Stomach (tissue), 9 donors: ENCODE measurements around the gene CPNE9. TPM values are rescaled to one million over a fixed set of nuclear protein-coding genes. Genes with fewer than 3 reads are reported as not detected.
A peak's percentile ranks its signal among the peaks of the same experiment; 100 is the strongest.

ENCODE experiments used
- DNase-seq, 2 donors: peaks; one replicate each; pipeline versions ENCODE4 v3.0.0 to v3.0.0-alpha.2; 2013 to 2019
- H3K27ac ChIP-seq, 5 donors: fragments of 200-600 bp in 4 of 5; sonication (generic) in 4 of 5; one replicate each; pipeline ENCODE4 v1.5.1; 2013 to 2019; ENCODE audit warnings: mild to moderate bottlenecking in 1 of 5, moderate library complexity in 1 of 5
- H3K27me3 ChIP-seq, 3 donors: fragments of 200-600 bp; sonication (generic); one replicate each; pipeline ENCODE4 v1.5.1; 2017 to 2019; ENCODE audit warnings: mixed run types in 1 of 3
- H3K36me3 ChIP-seq, 4 donors: fragments of 200-600 bp; sonication (generic); 1 replicate in 3 of 4; 2 replicates in 1 of 4; pipeline ENCODE4 v1.5.1; 2016 to 2019
- H3K4me1 ChIP-seq, 4 donors: fragments of 200-600 bp; sonication (generic); one replicate each; pipeline ENCODE4 v1.5.1; 2016 to 2019
- H3K4me3 ChIP-seq, 4 donors: fragments of 200-600 bp; sonication (generic) in 3 of 4; one replicate each; pipeline ENCODE4 v1.5.1; 2016 to 2019; ENCODE audit warnings: mild to moderate bottlenecking in 1 of 4
- H3K9me3 ChIP-seq, 4 donors: fragments of 200-600 bp; sonication (generic); one replicate each; pipeline ENCODE4 v1.5.1; 2016 to 2019
- CTCF ChIP-seq, 7 experiments: fragments of 450-650 bp in 4 of 7; fragments of 200-600 bp in 3 of 7; sonication (generic) in 3 of 7; IDR thresholded peaks; one replicate each; pipeline ENCODE4 v1.5.1; 2016 to 2019; ENCODE audit warnings: antibody characterized with exemption in 7 of 7, control low read depth in 2 of 7, mild to moderate bottlenecking in 1 of 7
- EP300 ChIP-seq: sonication (generic); formaldehyde crosslinking; IDR thresholded peaks from one replicate; pipeline ENCODE4 v1.6.1; 2017; ENCODE audit warnings: antibody characterized with exemption
- POLR2A ChIP-seq, 4 donors: fragments of 450-650 bp; IDR thresholded peaks; one replicate each; pipeline ENCODE4 v1.6.1; 2016; ENCODE audit warnings: antibody characterized with exemption in 4 of 4, control low read depth in 2 of 4, mild to moderate bottlenecking in 1 of 4, moderate library complexity in 1 of 4
- POLR2AphosphoS5 ChIP-seq, 3 donors: sonication (generic); formaldehyde crosslinking; IDR thresholded peaks; one replicate each; pipeline ENCODE4 v1.6.1; 2016; ENCODE audit warnings: antibody characterized with exemption in 3 of 3
- WGBS, 5 donors: extraction: QIAGEN DNeasy Blood & Tissue Kit in 3 of 5; methylation state at CpG; one replicate each; pipeline versions ENCODE4 v1.1.5 to v1.1.7; 2013 to 2018; 5-methylcytosine and 5-hydroxymethylcytosine counted together
- intact Hi-C: fragments of 100-400 bp; cut with DNase I; formaldehyde crosslinking; loops from one replicate; pipeline ENCODE4 v1.15.1; 2023; ENCODE audit warnings: low total_unique reads
- polyA plus RNA-seq, 3 donors: library from polyadenylated mRNA; stranded (reverse); fragments of 200-250 nt; gene quantifications; one replicate each; pipeline ENCODE4 v1.2.3, GENCODE V29; 2013
- total RNA-seq, 5 donors: library from RNA; depleted of rRNA; stranded (reverse); fragments of >200 nt; gene quantifications; one replicate each; pipeline versions ENCODE4 v1.1.0 to v1.2.3, GENCODE V29; 2014 to 2016
- donor health status: healthy with polysubstance abuse.
- donor health status: Bipolar disorder and iron deficiency.
- donor health status: healthy.

CPNE9 gene
- total and polyA plus RNA-seq, 8 donors: 0.10 to 0.19 TPM; not detected in 6

- no peak for TF ChIP-seq POLR2A (IDR thresholded peaks at IDR 0.05)
- TF ChIP-seq POLR2AphosphoS5 (IDR thresholded peaks at IDR 0.05): no peak
- TF ChIP-seq CTCF (IDR thresholded peaks at IDR 0.05): no peak
- no peak for TF ChIP-seq EP300
- 29 to 34% (median 31%) methylated on average over 16 to 17 of the region's 17 CpGs for WGBS, 5 donors
- H3K4me3 ChIP-seq: peak overlapping the region; percentile 64 to 81 (median 70)
- H3K9me3 ChIP-seq: no peaks in the 10 kb centered on the region
- peaks cover 31 to 71% (median 67%) of the 10 kb centered on the region in 4 donors for H3K36me3 ChIP-seq
- peak overlapping the region; percentile 68 to 92 (median 89) for H3K27ac ChIP-seq
- H3K4me1 ChIP-seq: peaks cover 18 to 48% (median 36%) of the 10 kb centered on the region in 4 donors
- DNase-seq: peak in 1 of 2 donors; percentile 42
- H3K27me3 ChIP-seq: no peaks in the 10 kb centered on the region
- intact Hi-C loops: no loop called here
Observed at GRCh38 chr3:9750556-9751411, 47.2 kb downstream of the CPNE9 start.

GRCh38 chr3:9754678-9755077, 51.0 kb downstream of the CPNE9 start:
- peak overlapping the region in 4 of 5 donors; percentile 2 to 50 (median 35) for H3K27ac ChIP-seq
- intact Hi-C loops: no loop called here
- TF ChIP-seq EP300 (no peak), CTCF (IDR thresholded peaks at IDR 0.05) (no peak), POLR2A (IDR thresholded peaks at IDR 0.05) (no peak), POLR2AphosphoS5 (IDR thresholded peaks at IDR 0.05) (no peak)

GRCh38 chr3:9757427-9757826, 53.8 kb downstream of the CPNE9 start:
- TF ChIP-seq EP300: no peak
- no peak for TF ChIP-seq POLR2A (IDR thresholded peaks at IDR 0.05)
- TF ChIP-seq CTCF (IDR thresholded peaks at IDR 0.05): no peak
- no peak for TF ChIP-seq POLR2AphosphoS5 (IDR thresholded peaks at IDR 0.05)
- no peak for DNase-seq
- H3K4me1 ChIP-seq: peaks cover 0 to 14% (median 9%) of the 10 kb centered on the region in 4 donors
- no peaks in the 10 kb centered on the region for H3K27me3 ChIP-seq
- no peak overlapping the region for H3K27ac ChIP-seq
- no peaks in the 10 kb centered on the region for H3K9me3 ChIP-seq
- H3K36me3 ChIP-seq: peaks cover 50 to 98% (median 94%) of the 10 kb centered on the region in 4 donors
- no peak overlapping the region for H3K4me3 ChIP-seq
- WGBS, 5 donors: 90 to 93% (median 91%) methylated on average over 13 of the region's 13 CpGs
- intact Hi-C loops: no loop called here

More at GRCh38 chr3:9754678-9755077, 51.0 kb downstream of the CPNE9 start:
- Histone ChIP-seq H3K4me3 (no peak overlapping the region), H3K9me3 (no peaks in the 10 kb centered on the region), H3K36me3 (peaks cover 51 to 81% (median 77%) of the 10 kb centered on the region in 4 donors), H3K27me3 (no peaks in the 10 kb centered on the region), H3K4me1 (peaks cover 12 to 35% (median 29%) of the 10 kb centered on the region in 4 donors)
- no peak for DNase-seq
- 50 to 79% (median 74%) methylated on average over 7 to 8 of the region's 8 CpGs for WGBS, 5 donors

- DNase-seq: no peak
- no peak overlapping the region for H3K4me3 ChIP-seq
- no peak for TF ChIP-seq CTCF (IDR thresholded peaks at IDR 0.05)
- TF ChIP-seq POLR2AphosphoS5 (IDR thresholded peaks at IDR 0.05): no peak
- intact Hi-C loops: no loop called here
- H3K4me1 ChIP-seq: no peaks in the 10 kb centered on the region
- 91 to 97% (median 95%) methylated on average over 10 of the region's 10 CpGs for WGBS, 5 donors
- H3K9me3 ChIP-seq: no peaks in the 10 kb centered on the region
- H3K27ac ChIP-seq: no peak overlapping the region
- H3K36me3 ChIP-seq: peaks cover 42 to 93% (median 80%) of the 10 kb centered on the region in 4 donors
- no peaks in the 10 kb centered on the region for H3K27me3 ChIP-seq
Observed at GRCh38 chr3:9760779-9761505, 57.3 kb downstream of the CPNE9 start.
